ENCODE results near the gene NR2C2AP.

- TF ChIP-seq NFATC3 (CRISPR knock-in tag; IDR thresholded peaks at IDR 0.05) = no peak
- no peak for TF ChIP-seq HNRNPH1 (optimal IDR thresholded peaks at IDR 0.05; ENCODE audit: low read depth, low read length)
- TF ChIP-seq THAP11 (CRISPR knock-in tag; IDR thresholded peaks at IDR 0.05) = no peak
- no peak for TF ChIP-seq THYN1 (CRISPR knock-in tag; IDR thresholded peaks at IDR 0.05; ENCODE audit: borderline replicate concordance, low read depth)
- TF ChIP-seq CBFB (CRISPR knock-in tag; IDR thresholded peaks at IDR 0.05) = no peak
- no peak for TF ChIP-seq SMC3 (IDR thresholded peaks at IDR 0.05; ENCODE audit: low read length)
- TF ChIP-seq HCFC1 (IDR thresholded peaks at IDR 0.05; ENCODE audit: low read depth, low read length) = no peak
- no peak for TF ChIP-seq FOXM1 (CRISPR knock-in tag; IDR thresholded peaks at IDR 0.05)
- no peak for TF ChIP-seq TARDBP (CRISPR knock-in tag; IDR thresholded peaks at IDR 0.05)
- TF ChIP-seq SNAPC2 (CRISPR knock-in tag; IDR thresholded peaks at IDR 0.05) = no peak
Observed at GRCh38 chr19:19192910-19193423, 10.2 kb downstream of the NR2C2AP start.

All from HepG2 (cell line).